CD14-positive monocyte (primary cell): ENCODE measurements around the gene FBXO4. TPM values are rescaled to one million over a fixed set of nuclear protein-coding genes. Genes with fewer than 3 reads are reported as not detected.
A peak's percentile ranks its signal among the peaks of the same experiment; 100 is the strongest.

ENCODE experiments used
- DNase-seq, 3 donors: peaks; one replicate each; pipeline ENCODE4 v3.0.0-alpha.2; 2011 to 2022
- H2AFZ ChIP-seq: 2 replicates; pipeline ENCODE4 v1.6.0; 2012; ENCODE audit warnings: mild to moderate bottlenecking, low read depth, low read length, inconsistent platforms; ENCODE audit not compliant: insufficient read depth, poor library complexity, severe bottlenecking
- H3K27ac ChIP-seq, 2 donors: 1 replicate in 1 of 2; 2 replicates in 1 of 2; pipeline ENCODE4 v1.5.1; 2012 to 2013; ENCODE audit warnings: low read length in 2 of 2, control low read depth in 1 of 2, inconsistent platforms in 1 of 2, low read depth in 1 of 2, mild to moderate bottlenecking in 1 of 2
- H3K27me3 ChIP-seq, 2 donors: one replicate each; pipeline versions ENCODE4 v1.6.0 to v1.6.1; 2011 to 2013; ENCODE audit warnings: low read length in 2 of 2; ENCODE audit not compliant: control insufficient read depth in 2 of 2, insufficient read depth in 2 of 2
- H3K36me3 ChIP-seq, 2 donors: replicated peaks in 1 of 2; 1 replicate in 1 of 2; 2 replicates in 1 of 2; pipeline versions ENCODE4 v1.5.1 to v1.6.1; 2012 to 2013; ENCODE audit warnings: low read length in 2 of 2, control low read depth in 1 of 2, inconsistent platforms in 1 of 2, mild to moderate bottlenecking in 1 of 2; ENCODE audit not compliant: insufficient read depth in 2 of 2, control insufficient read depth in 1 of 2
- H3K4me1 ChIP-seq, 2 donors: 1 replicate in 1 of 2; 2 replicates in 1 of 2; pipeline versions ENCODE4 v1.5.1 to v1.6.1; 2012 to 2013; ENCODE audit warnings: low read length in 2 of 2, control low read depth in 1 of 2, inconsistent platforms in 1 of 2, mild to moderate bottlenecking in 1 of 2, moderate library complexity in 1 of 2; ENCODE audit not compliant: insufficient read depth in 2 of 2, control insufficient read depth in 1 of 2
- H3K4me2 ChIP-seq: replicated peaks from 2 replicates; pipeline ENCODE3; 2012; ENCODE audit warnings: low read length, moderate library complexity, mild to moderate bottlenecking; ENCODE audit not compliant: poor library complexity, severe bottlenecking; ENCODE audit errors: extremely low read depth
- H3K4me3 ChIP-seq, 3 experiments: fragments of 200-600 bp in 1 of 3; sonication (generic) in 1 of 3; replicated peaks in 1 of 3; 1 replicate in 2 of 3; 2 replicates in 1 of 3; pipeline ENCODE4 v1.5.1; 2011 to 2013; ENCODE audit warnings: low read length in 3 of 3, mild to moderate bottlenecking in 3 of 3, control low read depth in 2 of 3, low read depth in 2 of 3, inconsistent platforms in 1 of 3, moderate library complexity in 1 of 3
- H3K79me2 ChIP-seq: 2 replicates; pipeline ENCODE4 v1.6.0; 2012; ENCODE audit warnings: mild to moderate bottlenecking, control low read depth, inconsistent platforms, low read length, moderate library complexity; ENCODE audit not compliant: insufficient read depth
- H3K9ac ChIP-seq: 2 replicates; pipeline ENCODE4 v1.6.0; 2017; ENCODE audit warnings: low read length, mild to moderate bottlenecking; ENCODE audit not compliant: insufficient read depth, poor library complexity, severe bottlenecking
- H3K9me3 ChIP-seq, 2 donors: replicated peaks in 1 of 2; 1 replicate in 1 of 2; 2 replicates in 1 of 2; pipeline versions ENCODE4 v1.5.1 to v1.6.1; 2012 to 2013; ENCODE audit warnings: low read length in 2 of 2, control low read depth in 1 of 2; ENCODE audit not compliant: control insufficient read depth in 1 of 2, insufficient read depth in 1 of 2
- H4K20me1 ChIP-seq: 2 replicates; pipeline ENCODE4 v1.6.0; 2012; ENCODE audit warnings: mild to moderate bottlenecking, low read length, control low read depth, moderate library complexity; ENCODE audit not compliant: insufficient read depth
- H3K27ac Mint-ChIP-seq, 7 donors: one replicate each; pipeline ENCODE4 v1.8.0; 2020; ENCODE audit warnings: mild to moderate bottlenecking in 7 of 7, mixed read lengths in 7 of 7, moderate library complexity in 6 of 7, inconsistent platforms in 2 of 7
- H3K27me3 Mint-ChIP-seq, 3 donors: one replicate each; pipeline ENCODE4 v1.8.0; 2021 to 2022; ENCODE audit warnings: low read depth in 3 of 3, mild to moderate bottlenecking in 3 of 3, mixed read lengths in 3 of 3, moderate library complexity in 3 of 3, inconsistent platforms in 1 of 3
- H3K36me3 Mint-ChIP-seq, 2 donors: one replicate each; pipeline ENCODE4 v1.8.0; 2020; ENCODE audit warnings: mixed read lengths in 2 of 2, inconsistent platforms in 1 of 2, mild to moderate bottlenecking in 1 of 2
- H3K4me1 Mint-ChIP-seq: one replicate; pipeline ENCODE4 v1.8.0; 2020; ENCODE audit warnings: mild to moderate bottlenecking, mixed read lengths
- H3K4me3 Mint-ChIP-seq, 2 donors: one replicate each; pipeline ENCODE4 v1.8.0; 2020; ENCODE audit warnings: mild to moderate bottlenecking in 2 of 2, mixed read lengths in 2 of 2, moderate library complexity in 1 of 2
- H3K9me3 Mint-ChIP-seq, 7 donors: one replicate each; pipeline ENCODE4 v1.8.0; 2020 to 2022; ENCODE audit warnings: mixed read lengths in 7 of 7, mild to moderate bottlenecking in 6 of 7, moderate library complexity in 6 of 7, inconsistent platforms in 2 of 7
- CTCF ChIP-seq: fragments of 200-600 bp; IDR thresholded peaks from one replicate; pipeline ENCODE4 v1.8.0; 2022; ENCODE audit warnings: antibody characterized with exemption, mild to moderate bottlenecking
- WGBS: methylation state at CpG from one replicate; pipeline ENCODE4 v1.1.5; 2013; ENCODE audit warnings: missing lambda C conversion rate; ENCODE audit not compliant: insufficient coverage; 5-methylcytosine and 5-hydroxymethylcytosine counted together
- intact Hi-C, 2 donors: fragments of 100-400 bp; cut with micrococcal nuclease; formaldehyde crosslinking; loops; one replicate each; pipeline versions ENCODE4 v1.15.0 to v1.15.1; 2023
- polyA plus RNA-seq, 3 donors: library from polyadenylated mRNA; depleted of rRNA in 1 of 3; unstranded in 2 of 3; stranded (reverse) in 1 of 3; fragments of 300-500 nt in 2 of 3; fragments of >200 nt in 1 of 3; fragmentation: Illumina TruSeq in 2 of 3; gene quantifications; 1 replicate in 2 of 3; 2 replicates in 1 of 3; pipeline ENCODE4 v1.2.3, GENCODE V29; 2012 to 2021

The FBXO4 gene
- polyA plus RNA-seq, 3 donors: 3.7 to 10.4 (median 8.7) TPM

- Histone ChIP-seq H3K27me3 (peaks cover 8 to 10% of the 10 kb centered on the region in 2 donors), H3K79me2 (no peaks in the 10 kb centered on the region), H3K4me2 (no peak overlapping the region), H3K36me3 (no peaks in the 10 kb centered on the region), H3K4me1 (no peaks in the 10 kb centered on the region), H4K20me1 (no peaks in the 10 kb centered on the region), H3K9ac (no peak overlapping the region), H3K27ac (no peak overlapping the region), H2AFZ (no peak overlapping the region), H3K4me3 (no peak overlapping the region), H3K9me3 (no peaks in the 10 kb centered on the region)
- H3K4me1 Mint-ChIP-seq: peaks cover 6% of the 10 kb centered on the region
- no peak overlapping the region for H3K4me3 Mint-ChIP-seq
- DNase-seq: no peak
- TF ChIP-seq CTCF: no peak
- H3K9me3 Mint-ChIP-seq: peaks cover 0 to 4% (median 0%) of the 10 kb centered on the region in 7 donors
- H3K27ac Mint-ChIP-seq: no peak overlapping the region
- H3K27me3 Mint-ChIP-seq: peaks cover 11 to 21% (median 19%) of the 10 kb centered on the region in 3 donors
- intact Hi-C loops: no loop called here
- H3K36me3 Mint-ChIP-seq: no peaks in the 10 kb centered on the region
Measured at GRCh38 chr5:41892031-41892430, 33.0 kb upstream of the FBXO4 start.

- H3K27ac Mint-ChIP-seq: no peak overlapping the region
- peaks cover 9 to 21% (median 14%) of the 10 kb centered on the region in 3 donors for H3K27me3 Mint-ChIP-seq
- H3K9me3 ChIP-seq: no peaks in the 10 kb centered on the region
- H3K4me1 ChIP-seq: no peaks in the 10 kb centered on the region
- no peak for TF ChIP-seq CTCF
- H2AFZ ChIP-seq: no peak overlapping the region
- no peaks in the 10 kb centered on the region for H3K79me2 ChIP-seq
- H3K27ac ChIP-seq: no peak overlapping the region
- no peak overlapping the region for H3K4me3 ChIP-seq
- H3K4me3 Mint-ChIP-seq: peak overlapping the region in 1 of 2 donors; percentile 48
- H3K4me2 ChIP-seq: no peak overlapping the region
- DNase-seq: no peak
- no peak overlapping the region for H3K9ac ChIP-seq
- H3K9me3 Mint-ChIP-seq: peaks cover 0 to 4% (median 0%) of the 10 kb centered on the region in 7 donors
- intact Hi-C loops: no loop called here
- H4K20me1 ChIP-seq: no peaks in the 10 kb centered on the region
- no peaks in the 10 kb centered on the region for H3K36me3 ChIP-seq
- H3K4me1 Mint-ChIP-seq: peaks cover 6% of the 10 kb centered on the region
- WGBS: no CpG with 5 or more reads among the region's 3 CpGs
- peaks cover 4% of the 10 kb centered on the region in 2 donors for H3K27me3 ChIP-seq
- H3K36me3 Mint-ChIP-seq: no peaks in the 10 kb centered on the region
Measured at GRCh38 chr5:41893074-41893851, 31.8 kb upstream of the FBXO4 start.
